GM21447 (cell line): ENCODE data around the gene SEPHS1.
"Not testable (repeated sequence)": the region's sequence is repeated elsewhere in the genome, so short reads cannot be mapped to it uniquely, and the experiment has no call there.

Source experiments
- ATAC-seq: cut with Tn5 transposase; IDR thresholded peaks from one replicate; pipeline ENCODE4 v1.9.1; 2021; ENCODE audit not compliant: unreplicated experiment

Gene SEPHS1

DNA sequence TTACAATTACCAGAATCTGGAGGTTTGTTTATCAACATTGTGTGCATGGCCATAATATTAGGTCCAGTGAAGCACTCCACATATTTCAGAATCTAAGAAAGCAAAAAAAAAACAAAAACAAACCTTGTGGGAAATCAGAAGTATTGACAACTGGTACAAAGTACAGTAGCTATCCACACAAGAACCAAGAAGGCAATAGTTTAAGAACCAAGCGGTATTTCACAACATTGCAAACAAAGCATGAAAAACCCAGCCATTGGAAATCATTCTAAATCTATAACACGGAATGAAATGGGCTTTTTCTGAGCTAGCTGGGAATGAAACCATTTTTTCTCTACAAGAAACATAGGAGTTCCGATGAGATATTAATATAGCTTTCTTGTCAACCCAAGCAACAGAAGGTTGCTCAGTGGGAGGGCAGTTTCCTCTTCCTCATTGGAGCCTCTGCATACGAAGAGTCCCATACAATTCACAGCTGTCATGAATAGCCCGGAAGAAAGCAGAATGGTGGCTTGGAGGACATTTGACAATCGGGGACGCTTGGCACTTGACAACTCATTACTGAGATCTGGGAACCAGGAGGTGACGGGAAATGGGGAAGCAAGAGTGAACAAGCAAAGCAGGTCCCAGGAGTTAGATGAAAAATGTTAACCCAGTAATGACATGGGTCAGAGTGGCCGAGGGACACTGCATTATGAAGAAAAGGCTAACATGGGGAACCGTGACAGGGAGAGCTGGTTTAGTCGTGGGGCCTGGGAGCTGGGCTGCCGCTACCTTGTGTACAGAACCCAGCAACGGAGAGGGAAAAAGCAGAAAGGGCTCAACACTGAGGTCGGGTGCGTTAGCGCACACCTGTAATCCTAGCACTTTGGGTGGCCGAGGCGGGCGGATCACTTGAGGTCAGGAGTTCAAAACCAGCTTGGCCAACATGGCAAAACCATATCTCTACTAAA lies 56.0 kb downstream of the SEPHS1 start:
- no peak for ATAC-seq

DNA sequence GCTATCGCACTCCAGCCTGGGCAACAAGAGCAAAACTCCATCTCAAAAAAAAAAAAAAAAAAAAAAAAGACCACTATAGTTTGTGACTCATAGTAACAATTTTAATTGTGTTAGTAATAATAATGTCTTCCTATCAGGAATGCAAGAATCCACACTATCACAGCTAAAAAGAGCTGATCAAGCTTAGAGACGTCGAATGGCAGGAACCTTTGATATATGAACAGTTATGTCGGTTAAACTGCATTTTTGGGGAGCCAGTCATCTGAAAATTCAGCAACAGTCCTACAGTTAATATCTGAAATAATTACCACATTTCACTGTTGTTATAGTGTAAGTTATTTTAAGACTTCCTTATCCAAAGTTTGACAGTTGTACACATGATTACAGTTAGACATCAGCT lies 57.0 kb downstream of the SEPHS1 start:
- ATAC-seq = no peak

DNA sequence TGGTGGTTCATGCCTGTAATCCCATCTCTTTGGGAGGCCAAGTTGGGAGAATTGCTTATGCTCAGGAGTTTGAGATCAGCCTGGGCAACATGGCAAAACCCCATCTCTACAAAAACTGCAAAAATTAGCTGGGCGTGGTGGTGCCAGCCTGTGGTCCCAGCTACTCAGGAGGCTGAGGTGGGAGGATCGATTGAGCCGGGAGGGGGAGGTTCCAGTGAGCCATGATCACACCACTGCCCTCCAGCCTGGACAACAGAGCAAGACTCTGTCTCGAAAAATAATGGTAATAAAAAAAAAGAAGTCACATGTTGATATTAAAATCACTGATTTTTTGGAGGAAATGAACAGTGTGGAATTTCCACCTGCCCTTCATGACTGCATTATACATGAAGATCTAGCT lies 64.0 kb downstream of the SEPHS1 start:
- ATAC-seq = no peak

DNA sequence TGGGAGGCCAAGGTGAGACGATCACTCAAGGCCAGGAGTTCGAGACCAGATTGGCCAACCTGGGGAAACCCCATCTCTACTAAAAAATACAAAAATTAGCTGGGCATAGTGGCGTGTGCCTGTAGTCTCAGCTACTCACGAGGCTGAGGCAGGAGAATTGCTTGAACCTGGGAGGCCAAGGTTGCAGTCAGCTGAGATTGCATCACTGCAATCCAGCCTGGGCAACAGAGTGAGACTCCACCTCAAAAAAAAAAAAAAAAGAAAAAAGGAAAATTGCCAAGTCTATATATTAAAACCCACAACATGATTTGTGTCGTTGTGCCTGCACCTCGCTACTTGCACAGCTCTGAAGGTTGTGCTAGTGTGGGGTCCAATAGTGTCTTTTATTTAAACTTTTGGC lies 65.7 kb downstream of the SEPHS1 start:
- not testable (repeated sequence) for ATAC-seq

DNA sequence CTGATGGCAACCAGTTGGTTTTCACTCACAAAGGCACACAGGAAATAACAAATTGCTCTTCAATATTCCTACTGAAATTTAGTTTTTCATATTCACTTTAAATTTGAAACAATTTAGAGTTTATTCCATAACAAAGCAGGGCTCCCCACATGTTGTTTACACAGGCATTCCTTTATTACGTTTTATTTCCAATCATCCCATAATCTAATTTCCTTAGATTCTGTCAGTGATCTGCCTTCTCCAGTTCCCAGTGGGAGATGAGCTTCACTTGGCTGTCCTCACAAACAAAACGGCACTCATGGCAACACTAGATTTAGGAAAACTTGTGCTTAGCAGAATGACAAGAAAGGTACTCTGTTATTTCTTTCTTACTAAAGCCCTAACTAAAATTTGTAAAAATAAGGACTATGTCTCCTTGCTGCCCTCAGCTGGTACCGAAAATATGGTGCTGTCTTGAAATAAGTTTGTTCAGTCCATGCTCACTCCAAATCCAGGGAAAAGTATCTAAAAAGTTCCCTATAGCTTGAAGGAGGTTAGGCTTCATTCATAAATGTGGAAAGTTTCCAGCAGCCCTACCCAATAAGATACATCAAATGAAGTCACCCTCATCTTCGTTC lies 71.2 kb downstream of the SEPHS1 start:
- no peak for ATAC-seq

DNA sequence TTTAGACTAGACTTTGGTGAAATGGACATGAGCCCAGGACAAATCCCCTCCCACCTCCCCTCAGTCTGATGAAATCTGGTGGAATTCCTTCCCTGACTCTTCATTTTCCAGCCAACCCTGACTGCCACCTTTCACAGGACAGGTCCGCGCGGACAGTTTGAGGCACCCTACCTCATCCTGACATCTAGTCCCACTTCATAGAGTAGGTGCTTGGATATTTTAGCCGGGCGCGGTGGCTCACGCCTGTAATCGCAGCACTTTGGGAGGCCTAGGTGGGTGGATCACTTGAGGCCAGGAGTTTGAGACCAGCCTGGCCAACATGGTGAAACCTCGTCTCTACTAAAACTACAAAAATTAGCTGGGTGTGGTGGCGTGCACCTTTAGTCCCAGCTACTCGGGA lies 71.9 kb downstream of the SEPHS1 start:
- not testable (repeated sequence) for ATAC-seq

DNA sequence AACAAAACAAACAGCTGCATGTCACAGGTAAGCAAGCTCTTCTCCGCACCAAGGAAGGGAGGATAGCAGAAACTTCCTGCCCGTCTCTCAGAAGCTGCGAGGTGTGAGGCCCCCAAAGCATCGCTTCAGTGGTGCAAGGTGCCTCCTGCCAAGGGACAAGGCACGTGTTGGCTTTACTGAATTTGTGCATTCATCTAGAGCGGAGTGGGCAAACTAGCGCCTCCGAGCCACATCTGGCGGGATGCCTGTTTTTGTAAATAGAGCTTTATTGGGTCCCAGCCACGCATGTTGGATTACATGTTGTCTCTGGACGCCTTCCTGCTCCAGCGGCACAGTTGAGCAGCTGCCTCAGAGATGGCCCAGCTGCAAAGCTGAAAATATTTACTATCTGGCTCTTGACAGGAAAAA lies 75.9 kb downstream of the SEPHS1 start:
- ATAC-seq = no peak

DNA sequence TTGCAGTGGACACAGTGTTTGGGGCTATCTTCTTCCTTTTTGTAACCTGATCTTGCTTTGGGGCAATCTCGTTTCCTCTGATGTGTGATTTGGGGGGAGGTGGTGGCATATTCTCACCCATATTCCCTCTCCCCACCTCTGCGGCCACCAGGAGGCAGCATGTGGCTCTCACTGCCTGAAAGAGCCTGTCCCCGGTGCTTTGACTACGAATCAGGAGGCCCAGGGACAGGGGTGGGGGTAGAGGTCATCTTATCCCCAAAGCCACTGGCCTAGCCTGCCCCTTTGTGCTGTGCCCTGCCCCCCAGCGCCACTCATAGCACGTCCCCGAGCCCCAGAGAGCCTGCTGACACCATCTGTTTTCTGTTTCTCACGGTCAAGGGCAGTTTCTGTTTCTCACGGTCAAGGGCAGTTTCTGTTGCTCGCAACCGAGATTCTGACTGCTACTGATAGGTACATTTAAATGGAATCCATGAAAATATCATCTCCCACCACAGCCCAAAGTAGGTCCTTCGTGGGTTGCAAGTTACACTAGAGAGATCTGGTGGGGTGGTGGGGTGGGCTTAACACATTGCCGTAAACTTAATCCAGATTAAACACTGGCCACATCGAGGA lies 76.4 kb downstream of the SEPHS1 start:
- peak; percentile 63 for ATAC-seq

DNA sequence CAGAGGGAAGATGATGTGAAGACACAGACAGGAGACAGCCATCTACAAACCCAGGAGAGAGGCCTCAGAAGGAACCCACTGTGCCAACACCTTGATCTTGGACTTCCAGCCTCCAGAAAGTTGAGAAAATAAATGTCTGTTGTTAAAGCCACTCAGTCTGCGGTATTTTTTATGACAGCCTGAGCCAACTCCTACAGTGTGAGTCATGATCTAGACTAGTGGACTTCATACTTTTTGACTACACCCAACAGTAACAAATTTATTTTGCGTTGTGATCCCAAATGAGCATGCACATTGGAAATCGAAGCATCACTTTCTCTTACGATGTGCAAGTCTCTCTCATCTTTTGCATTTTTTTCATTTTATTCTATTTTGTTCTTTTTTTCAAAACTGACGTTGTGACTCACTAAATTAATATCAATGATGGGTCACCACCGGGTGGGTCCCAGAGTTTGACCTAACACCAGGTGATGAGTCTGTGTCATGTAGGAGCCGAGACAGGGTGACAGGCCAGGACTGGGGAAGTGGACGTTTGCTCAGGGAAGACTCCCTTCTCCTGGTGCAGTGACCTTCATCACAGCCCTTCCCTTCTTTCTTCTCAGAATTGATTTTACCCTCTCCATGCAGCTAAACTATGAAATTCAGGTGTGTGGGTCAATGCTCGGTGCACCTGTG lies 77.1 kb downstream of the SEPHS1 start:
- no peak for ATAC-seq

DNA sequence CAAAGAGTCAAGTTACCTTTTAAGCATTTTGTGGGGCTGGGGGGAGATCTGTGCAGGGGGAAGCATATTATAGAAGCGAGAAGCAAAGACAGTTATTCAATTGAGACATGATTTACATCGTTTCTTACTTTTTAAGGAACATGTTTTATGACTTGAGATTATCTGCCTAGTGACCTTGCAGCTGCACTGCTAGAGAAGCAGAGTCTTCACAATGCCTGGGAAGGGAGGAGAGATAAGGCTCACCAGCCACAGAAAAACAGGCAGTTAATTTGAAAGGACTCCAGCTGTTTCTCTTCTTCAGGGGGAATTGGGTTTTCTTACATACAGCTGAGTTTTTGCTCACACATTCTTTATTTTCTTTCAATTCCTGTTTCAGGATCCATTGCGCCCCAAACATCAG lies 79.3 kb downstream of the SEPHS1 start:
- ATAC-seq = no peak

DNA sequence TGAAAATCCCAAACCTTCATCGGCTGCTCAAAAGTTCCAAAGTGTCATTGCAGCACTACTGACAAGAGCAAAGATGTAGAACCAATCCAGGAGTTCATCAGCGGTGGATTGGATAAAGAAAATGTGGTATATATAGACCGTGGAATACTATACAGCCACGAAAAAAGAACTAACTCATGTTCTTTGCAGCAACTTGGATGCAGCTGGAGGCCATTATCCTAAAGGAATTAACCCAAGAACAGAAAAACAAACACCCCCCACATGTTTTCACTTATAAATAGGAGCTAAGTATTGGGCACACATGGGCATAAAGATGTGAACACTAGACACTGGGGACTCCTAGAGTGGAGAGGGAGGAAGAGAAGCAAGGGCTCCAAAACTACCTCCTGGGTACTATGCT lies 79.8 kb downstream of the SEPHS1 start:
- no peak for ATAC-seq
